Stimulated activated CD8-positive, alpha-beta memory T cell treated with anti-CD3 and anti-CD28 coated beads, Interleukin-15, amount 100 ng/mL, for 24 hours (primary cell): ENCODE results near the gene ZBTB16.

Experiments
- DNase-seq: peaks from one replicate; pipeline ENCODE4 v3.0.0-alpha.2; 2020; ENCODE audit warnings: low read depth

Gene ZBTB16

GRCh38 chr11:114213622-114214021, 154.1 kb downstream of the ZBTB16 start:
- no peak for DNase-seq

GRCh38 chr11:114215428-114215827, 155.9 kb downstream of the ZBTB16 start:
- no peak for DNase-seq

- DNase-seq = no peak
Measured at GRCh38 chr11:114215871-114216795, 156.6 kb downstream of the ZBTB16 start.

GRCh38 chr11:114216796-114217180, 157.3 kb downstream of the ZBTB16 start:
- no peak for DNase-seq

GRCh38 chr11:114218508-114218907, 159.0 kb downstream of the ZBTB16 start:
- no peak for DNase-seq

- DNase-seq = no peak
Measured at GRCh38 chr11:114219559-114220349, 160.2 kb downstream of the ZBTB16 start.

GRCh38 chr11:114221037-114221436, 161.5 kb downstream of the ZBTB16 start:
- DNase-seq = no peak

GRCh38 chr11:114225661-114226060, 166.2 kb downstream of the ZBTB16 start:
- DNase-seq = no peak

- no peak for DNase-seq
Measured at GRCh38 chr11:114226356-114226755, 166.8 kb downstream of the ZBTB16 start.

GRCh38 chr11:114228435-114229411, 169.2 kb downstream of the ZBTB16 start:
- no peak for DNase-seq

GRCh38 chr11:114230031-114230704, 170.7 kb downstream of the ZBTB16 start:
- DNase-seq = no peak

- DNase-seq = no peak
Measured at GRCh38 chr11:114232400-114233059, 173.0 kb downstream of the ZBTB16 start.

GRCh38 chr11:114233755-114234154, 174.2 kb downstream of the ZBTB16 start:
- no peak for DNase-seq

GRCh38 chr11:114236829-114237228, 177.3 kb downstream of the ZBTB16 start:
- no peak for DNase-seq

- no peak for DNase-seq
Measured at GRCh38 chr11:114237321-114238280, 178.1 kb downstream of the ZBTB16 start.

- no peak for DNase-seq
Measured at GRCh38 chr11:114239753-114240161, 180.2 kb downstream of the ZBTB16 start.

GRCh38 chr11:114242032-114242431, 182.5 kb downstream of the ZBTB16 start:
- no peak for DNase-seq

GRCh38 chr11:114243461-114244372, 184.2 kb downstream of the ZBTB16 start:
- DNase-seq = no peak
